GM21447 (cell line): ENCODE data around the gene MACROH2A1.

Source experiments
- ATAC-seq: cut with Tn5 transposase; IDR thresholded peaks from one replicate; pipeline ENCODE4 v1.9.1; 2021; ENCODE audit not compliant: unreplicated experiment

Gene MACROH2A1

GRCh38 chr5:135319928-135320606 lies 79.0 kb downstream of the MACROH2A1 start:
- ATAC-seq, result no peak

GRCh38 chr5:135319458-135319857 lies 79.6 kb downstream of the MACROH2A1 start:
- no peak for ATAC-seq

- no peak for ATAC-seq
Observed at GRCh38 chr5:135318924-135319323, 80.1 kb downstream of the MACROH2A1 start.

- ATAC-seq, result no peak
Observed at GRCh38 chr5:135318037-135318436, 81.0 kb downstream of the MACROH2A1 start.

- no peak for ATAC-seq
Observed at GRCh38 chr5:135317286-135317685, 81.7 kb downstream of the MACROH2A1 start.

GRCh38 chr5:135315386-135315785 lies 83.6 kb downstream of the MACROH2A1 start:
- ATAC-seq, result no peak

GRCh38 chr5:135313946-135314345 lies 85.1 kb downstream of the MACROH2A1 start:
- ATAC-seq, result no peak

GRCh38 chr5:135313405-135313804 lies 85.6 kb downstream of the MACROH2A1 start:
- no peak for ATAC-seq

- no peak for ATAC-seq
Observed at GRCh38 chr5:135312255-135312935, 86.6 kb downstream of the MACROH2A1 start.

- no peak for ATAC-seq
Observed at GRCh38 chr5:135310328-135310989, 88.6 kb downstream of the MACROH2A1 start.

- no peak for ATAC-seq
Observed at GRCh38 chr5:135309391-135310327, 89.4 kb downstream of the MACROH2A1 start.

- no peak for ATAC-seq
Observed at GRCh38 chr5:135308752-135309151, 90.3 kb downstream of the MACROH2A1 start.

GRCh38 chr5:135308245-135308644 lies 90.8 kb downstream of the MACROH2A1 start:
- ATAC-seq, result no peak

GRCh38 chr5:135307143-135307903 lies 91.7 kb downstream of the MACROH2A1 start:
- ATAC-seq, result no peak

- ATAC-seq, result no peak
Observed at GRCh38 chr5:135306557-135306956, 92.5 kb downstream of the MACROH2A1 start.

- no peak for ATAC-seq
Observed at GRCh38 chr5:135304352-135305221, 94.4 kb downstream of the MACROH2A1 start.

- no peak for ATAC-seq
Observed at GRCh38 chr5:135303582-135304173, 95.4 kb downstream of the MACROH2A1 start.

GRCh38 chr5:135296900-135297816 lies 101.9 kb downstream of the MACROH2A1 start:
- no peak for ATAC-seq
